Measurements from ENCODE around the gene LMF1. TPM values are rescaled to one million over a fixed set of nuclear protein-coding genes. Genes with fewer than 3 reads are reported as not detected.
"Not testable (repeated sequence)": the region's sequence is repeated elsewhere in the genome, so short reads cannot be mapped to it uniquely, and the experiment has no call there.

The LMF1 gene
- total RNA-seq, 1 donor = 17.4 TPM

- H3K4me1 ChIP-seq (ENCODE audit: insufficient read depth, low read length) = no peaks in the 10 kb centered on the region
- no peak overlapping the region for H3K4me3 ChIP-seq (ENCODE audit: low read length)
- no peaks in the 10 kb centered on the region for H3K27me3 ChIP-seq (ENCODE audit: insufficient read depth, low read length)
- no peaks in the 10 kb centered on the region for H3K9me3 ChIP-seq (ENCODE audit: low read depth, low read length)
Measured at GRCh38 chr16:860891-861290, 109.9 kb downstream of the LMF1 start.

- not testable (repeated sequence) for H3K4me3 ChIP-seq (ENCODE audit: low read length); H3K9me3 ChIP-seq (ENCODE audit: low read depth, low read length); H3K27me3 ChIP-seq (ENCODE audit: insufficient read depth, low read length); H3K4me1 ChIP-seq (ENCODE audit: insufficient read depth, low read length)
Measured at GRCh38 chr16:858971-859370, 111.8 kb downstream of the LMF1 start.

GRCh38 chr16:858441-858840 lies 112.3 kb downstream of the LMF1 start:
- not testable (repeated sequence) for H3K4me3 ChIP-seq (ENCODE audit: low read length); H3K4me1 ChIP-seq (ENCODE audit: insufficient read depth, low read length); H3K9me3 ChIP-seq (ENCODE audit: low read depth, low read length); H3K27me3 ChIP-seq (ENCODE audit: insufficient read depth, low read length)

GRCh38 chr16:856811-857210 lies 114.0 kb downstream of the LMF1 start:
- no peaks in the 10 kb centered on the region for H3K9me3 ChIP-seq (ENCODE audit: low read depth, low read length)
- no peak overlapping the region for H3K4me3 ChIP-seq (ENCODE audit: low read length)
- H3K4me1 ChIP-seq (ENCODE audit: insufficient read depth, low read length) = no peaks in the 10 kb centered on the region

GRCh38 chr16:856101-856500 lies 114.7 kb downstream of the LMF1 start:
- H3K9me3 ChIP-seq (ENCODE audit: low read depth, low read length) = no peaks in the 10 kb centered on the region
- H3K4me1 ChIP-seq (ENCODE audit: insufficient read depth, low read length) = no peaks in the 10 kb centered on the region
- H3K4me3 ChIP-seq (ENCODE audit: low read length) = no peak overlapping the region

More at GRCh38 chr16:856811-857210, 114.0 kb downstream of the LMF1 start:
- H3K27me3 ChIP-seq (ENCODE audit: insufficient read depth, low read length) = no peaks in the 10 kb centered on the region

GRCh38 chr16:855471-855870 lies 115.3 kb downstream of the LMF1 start:
- H3K4me1 ChIP-seq (ENCODE audit: insufficient read depth, low read length) = no peaks in the 10 kb centered on the region
- H3K9me3 ChIP-seq (ENCODE audit: low read depth, low read length) = no peaks in the 10 kb centered on the region
- H3K27me3 ChIP-seq (ENCODE audit: insufficient read depth, low read length) = no peaks in the 10 kb centered on the region
- no peak overlapping the region for H3K4me3 ChIP-seq (ENCODE audit: low read length)

More at GRCh38 chr16:856101-856500, 114.7 kb downstream of the LMF1 start:
- H3K27me3 ChIP-seq (ENCODE audit: insufficient read depth, low read length) = no peaks in the 10 kb centered on the region

GRCh38 chr16:854808-855410 lies 115.9 kb downstream of the LMF1 start:
- Histone ChIP-seq H3K4me1 (ENCODE audit: insufficient read depth, low read length) (no peaks in the 10 kb centered on the region), H3K27me3 (ENCODE audit: insufficient read depth, low read length) (no peaks in the 10 kb centered on the region), H3K9me3 (ENCODE audit: low read depth, low read length) (no peaks in the 10 kb centered on the region), H3K4me3 (ENCODE audit: low read length) (no peak overlapping the region)

- Histone ChIP-seq H3K4me1 (ENCODE audit: insufficient read depth, low read length) (no peaks in the 10 kb centered on the region), H3K4me3 (ENCODE audit: low read length) (no peak overlapping the region), H3K9me3 (ENCODE audit: low read depth, low read length) (no peaks in the 10 kb centered on the region), H3K27me3 (ENCODE audit: insufficient read depth, low read length) (no peaks in the 10 kb centered on the region)
Measured at GRCh38 chr16:853981-854807, 116.6 kb downstream of the LMF1 start.

GRCh38 chr16:853306-853705 lies 117.5 kb downstream of the LMF1 start:
- no peaks in the 10 kb centered on the region for H3K27me3 ChIP-seq (ENCODE audit: insufficient read depth, low read length)
- H3K9me3 ChIP-seq (ENCODE audit: low read depth, low read length) = no peaks in the 10 kb centered on the region
- no peaks in the 10 kb centered on the region for H3K4me1 ChIP-seq (ENCODE audit: insufficient read depth, low read length)
- no peak overlapping the region for H3K4me3 ChIP-seq (ENCODE audit: low read length)

GRCh38 chr16:852451-853185 lies 118.2 kb downstream of the LMF1 start:
- Histone ChIP-seq H3K27me3 (ENCODE audit: insufficient read depth, low read length) (no peaks in the 10 kb centered on the region), H3K4me1 (ENCODE audit: insufficient read depth, low read length) (no peaks in the 10 kb centered on the region), H3K9me3 (ENCODE audit: low read depth, low read length) (no peaks in the 10 kb centered on the region), H3K4me3 (ENCODE audit: low read length) (no peak overlapping the region)

GRCh38 chr16:851871-852270 lies 118.9 kb downstream of the LMF1 start:
- no peaks in the 10 kb centered on the region for H3K9me3 ChIP-seq (ENCODE audit: low read depth, low read length)
- H3K4me1 ChIP-seq (ENCODE audit: insufficient read depth, low read length) = no peaks in the 10 kb centered on the region
- no peaks in the 10 kb centered on the region for H3K27me3 ChIP-seq (ENCODE audit: insufficient read depth, low read length)
- no peak overlapping the region for H3K4me3 ChIP-seq (ENCODE audit: low read length)

- no peaks in the 10 kb centered on the region for H3K27me3 ChIP-seq (ENCODE audit: insufficient read depth, low read length)
- H3K4me3 ChIP-seq (ENCODE audit: low read length) = no peak overlapping the region
- H3K4me1 ChIP-seq (ENCODE audit: insufficient read depth, low read length) = no peaks in the 10 kb centered on the region
- no peaks in the 10 kb centered on the region for H3K9me3 ChIP-seq (ENCODE audit: low read depth, low read length)
Measured at GRCh38 chr16:851209-851810, 119.5 kb downstream of the LMF1 start.

GRCh38 chr16:850668-851067 lies 120.1 kb downstream of the LMF1 start:
- H3K9me3 ChIP-seq (ENCODE audit: low read depth, low read length) = no peaks in the 10 kb centered on the region
- H3K4me1 ChIP-seq (ENCODE audit: insufficient read depth, low read length) = no peaks in the 10 kb centered on the region
- H3K27me3 ChIP-seq (ENCODE audit: insufficient read depth, low read length) = no peaks in the 10 kb centered on the region
- H3K4me3 ChIP-seq (ENCODE audit: low read length) = no peak overlapping the region

- Histone ChIP-seq H3K27me3 (ENCODE audit: insufficient read depth, low read length) (no peaks in the 10 kb centered on the region), H3K4me1 (ENCODE audit: insufficient read depth, low read length) (no peaks in the 10 kb centered on the region), H3K4me3 (ENCODE audit: low read length) (no peak overlapping the region), H3K9me3 (ENCODE audit: low read depth, low read length) (no peaks in the 10 kb centered on the region)
Measured at GRCh38 chr16:848510-849253, 122.1 kb downstream of the LMF1 start.

Measured in mononuclear cell (primary cell).